Glutamatergic neuron (in vitro differentiated cells): Measurements from ENCODE around the gene RND1. TPM values are rescaled to one million over a fixed set of nuclear protein-coding genes. Genes with fewer than 3 reads are reported as not detected.

Experiments
- DNase-seq: peaks from one replicate; pipeline ENCODE4 v3.0.0; 2022
- H3K27ac Mint-ChIP-seq: one replicate; pipeline ENCODE4 v1.8.0; 2020; ENCODE audit warnings: mild to moderate bottlenecking, mixed read lengths, inconsistent platforms; ENCODE audit not compliant: unreplicated experiment
- H3K27me3 Mint-ChIP-seq: one replicate; pipeline ENCODE4 v1.8.0; 2020; ENCODE audit warnings: mild to moderate bottlenecking, moderate library complexity, mixed read lengths, inconsistent platforms; ENCODE audit not compliant: unreplicated experiment
- H3K36me3 Mint-ChIP-seq: one replicate; pipeline ENCODE4 v1.8.0; 2020; ENCODE audit warnings: mild to moderate bottlenecking, mixed read lengths, inconsistent platforms; ENCODE audit not compliant: unreplicated experiment
- H3K4me1 Mint-ChIP-seq: one replicate; pipeline ENCODE4 v1.8.0; 2020; ENCODE audit warnings: mild to moderate bottlenecking, low read depth, mixed read lengths, inconsistent platforms; ENCODE audit not compliant: unreplicated experiment
- H3K4me3 Mint-ChIP-seq: one replicate; pipeline ENCODE4 v1.8.0; 2020; ENCODE audit warnings: mild to moderate bottlenecking, mixed read lengths, inconsistent platforms; ENCODE audit not compliant: unreplicated experiment
- H3K9me3 Mint-ChIP-seq: one replicate; pipeline ENCODE4 v1.8.0; 2020; ENCODE audit warnings: mild to moderate bottlenecking, moderate library complexity, mixed read lengths, inconsistent platforms; ENCODE audit not compliant: unreplicated experiment
- total RNA-seq: library from RNA; stranded (reverse); fragmentation: NEBNext Ultra II Directional; extraction: Animal tissue kit (Norgen Biotek cat#: 25700); gene quantifications from one replicate; pipeline ENCODE4 v1.2.1, GENCODE V29; 2021; ENCODE audit not compliant: unreplicated experiment
- TF ChIP-seq, protein P1 (sequence below): fragments of 200-600 bp; sonication (generic); IDR thresholded peaks from one replicate; pipeline ENCODE4 v1.5.0; 2021; ENCODE audit not compliant: partially characterized antibody, unreplicated experiment

Gene RND1
- total RNA-seq, 1 donor from 2014 or later, result 1.8 TPM

- no peaks in the 10 kb centered on the region for H3K4me1 Mint-ChIP-seq
- no peaks in the 10 kb centered on the region for H3K36me3 Mint-ChIP-seq
- no peak for DNase-seq
- TF ChIP-seq, protein P1, sequence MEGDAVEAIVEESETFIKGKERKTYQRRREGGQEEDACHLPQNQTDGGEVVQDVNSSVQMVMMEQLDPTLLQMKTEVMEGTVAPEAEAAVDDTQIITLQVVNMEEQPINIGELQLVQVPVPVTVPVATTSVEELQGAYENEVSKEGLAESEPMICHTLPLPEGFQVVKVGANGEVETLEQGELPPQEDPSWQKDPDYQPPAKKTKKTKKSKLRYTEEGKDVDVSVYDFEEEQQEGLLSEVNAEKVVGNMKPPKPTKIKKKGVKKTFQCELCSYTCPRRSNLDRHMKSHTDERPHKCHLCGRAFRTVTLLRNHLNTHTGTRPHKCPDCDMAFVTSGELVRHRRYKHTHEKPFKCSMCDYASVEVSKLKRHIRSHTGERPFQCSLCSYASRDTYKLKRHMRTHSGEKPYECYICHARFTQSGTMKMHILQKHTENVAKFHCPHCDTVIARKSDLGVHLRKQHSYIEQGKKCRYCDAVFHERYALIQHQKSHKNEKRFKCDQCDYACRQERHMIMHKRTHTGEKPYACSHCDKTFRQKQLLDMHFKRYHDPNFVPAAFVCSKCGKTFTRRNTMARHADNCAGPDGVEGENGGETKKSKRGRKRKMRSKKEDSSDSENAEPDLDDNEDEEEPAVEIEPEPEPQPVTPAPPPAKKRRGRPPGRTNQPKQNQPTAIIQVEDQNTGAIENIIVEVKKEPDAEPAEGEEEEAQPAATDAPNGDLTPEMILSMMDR, result no peak
- no peak overlapping the region for H3K4me3 Mint-ChIP-seq
- H3K9me3 Mint-ChIP-seq, result no peaks in the 10 kb centered on the region
- H3K27me3 Mint-ChIP-seq, result peaks cover 3% of the 10 kb centered on the region
- no peak overlapping the region for H3K27ac Mint-ChIP-seq
These were observed 37.8 kb upstream of the RND1 start for GRCh38 chr12:48903363-48903981.

DNA sequence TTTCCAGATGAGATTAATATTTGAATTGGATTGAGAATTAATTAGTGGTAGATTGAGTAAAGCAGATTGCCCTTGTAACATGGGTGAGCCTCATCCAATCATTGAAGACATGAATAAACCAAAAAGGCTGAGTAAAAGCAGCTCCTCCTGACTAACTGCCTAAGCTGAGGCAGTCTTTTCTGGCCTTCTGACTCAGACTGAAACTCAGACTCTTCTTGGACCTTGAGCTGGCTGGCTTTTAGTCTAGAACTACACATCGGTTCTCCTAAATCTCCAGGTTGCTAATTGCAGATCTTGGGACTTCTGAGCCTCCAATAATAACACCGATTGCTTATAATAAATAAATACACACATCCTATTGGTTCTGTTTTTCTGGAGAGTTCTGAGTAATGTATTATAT is 35.6 kb upstream of the RND1 start:
- peaks cover 3% of the 10 kb centered on the region for H3K27me3 Mint-ChIP-seq
- no peaks in the 10 kb centered on the region for H3K36me3 Mint-ChIP-seq
- no peak overlapping the region for H3K27ac Mint-ChIP-seq
- TF ChIP-seq, protein P1, result no peak
- H3K4me1 Mint-ChIP-seq, result no peaks in the 10 kb centered on the region
- no peaks in the 10 kb centered on the region for H3K9me3 Mint-ChIP-seq
- H3K4me3 Mint-ChIP-seq, result no peak overlapping the region
- no peak for DNase-seq

GRCh38 chr12:48899651-48900050 is 34.0 kb upstream of the RND1 start:
- no peak overlapping the region for H3K27ac Mint-ChIP-seq
- H3K4me1 Mint-ChIP-seq, result no peaks in the 10 kb centered on the region
- no peak for DNase-seq
- H3K9me3 Mint-ChIP-seq, result no peaks in the 10 kb centered on the region
- TF ChIP-seq, protein P1, result no peak
- H3K4me3 Mint-ChIP-seq, result no peak overlapping the region
- no peaks in the 10 kb centered on the region for H3K36me3 Mint-ChIP-seq
- peaks cover 1% of the 10 kb centered on the region for H3K27me3 Mint-ChIP-seq

GRCh38 chr12:48894271-48894670 is 28.6 kb upstream of the RND1 start:
- H3K9me3 Mint-ChIP-seq, result peaks cover 4% of the 10 kb centered on the region
- no peak overlapping the region for H3K4me3 Mint-ChIP-seq
- H3K36me3 Mint-ChIP-seq, result no peaks in the 10 kb centered on the region
- no peak for DNase-seq
- TF ChIP-seq, protein P1, result no peak
- H3K27ac Mint-ChIP-seq, result no peak overlapping the region
- peaks cover 4% of the 10 kb centered on the region for H3K4me1 Mint-ChIP-seq
- peaks cover 7% of the 10 kb centered on the region for H3K27me3 Mint-ChIP-seq

DNA sequence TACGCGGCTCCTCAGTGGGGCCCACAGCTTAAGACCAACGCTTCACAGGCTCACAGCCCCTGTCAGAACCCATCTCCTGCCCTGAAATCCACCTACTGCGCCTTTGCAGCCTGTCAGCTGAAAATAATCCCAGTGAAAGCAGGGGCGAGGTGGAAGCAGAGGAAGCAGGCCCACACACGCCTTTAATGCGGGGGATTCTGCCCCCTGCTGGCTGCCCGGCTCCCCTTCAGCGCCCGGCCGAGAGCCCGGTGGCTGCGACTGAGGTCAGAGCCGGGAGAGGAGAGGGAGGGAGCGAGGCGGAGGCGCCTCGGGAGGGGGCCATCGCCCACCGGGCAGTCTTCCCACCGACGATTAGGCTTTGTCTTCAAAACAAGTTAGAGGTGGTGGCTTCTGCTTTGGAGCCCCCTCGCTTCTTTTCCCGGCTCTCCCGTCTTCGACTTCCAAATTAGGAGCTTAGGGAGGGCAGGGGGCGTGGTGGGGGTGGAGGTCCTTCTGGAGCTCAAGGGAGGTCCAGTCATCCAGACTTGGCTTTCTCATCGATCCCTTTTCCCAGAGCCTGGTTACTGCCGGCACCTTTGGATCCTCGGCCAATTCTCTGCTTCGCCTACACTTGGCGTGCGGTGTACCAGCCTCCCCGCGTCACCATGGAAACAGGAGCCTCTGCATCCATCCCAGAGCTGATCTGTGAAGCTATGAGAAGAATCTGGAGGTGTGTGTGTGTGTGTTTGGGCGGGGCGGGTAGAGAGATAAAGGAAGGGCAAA is 25.2 kb upstream of the RND1 start:
- peak; percentile 93 for DNase-seq
- Mint-ChIP-seq H3K27ac (no peak overlapping the region), H3K27me3 (peaks cover 7% of the 10 kb centered on the region)

More for the DNA sequence above, 25.2 kb upstream of the RND1 start:
- TF ChIP-seq, protein P1, result peak; percentile 89
- peaks cover 4% of the 10 kb centered on the region for H3K9me3 Mint-ChIP-seq
- peak overlapping the region; percentile 83 for H3K4me3 Mint-ChIP-seq
- no peaks in the 10 kb centered on the region for H3K36me3 Mint-ChIP-seq
- peaks cover 4% of the 10 kb centered on the region for H3K4me1 Mint-ChIP-seq
